ENCODE data around the gene WWTR1. TPM values are rescaled to one million over a fixed set of nuclear protein-coding genes. Genes with fewer than 3 reads are reported as not detected.

The WWTR1 gene
- total RNA-seq, 1 experiment from 2014 or later, result 36.4 TPM

- peak; percentile 85 for DNase-seq (ENCODE audit: low read depth)
These were observed 123.0 kb downstream of the WWTR1 start for GRCh38 chr3:149534671-149535332.

GRCh38 chr3:149534082-149534481 is 123.7 kb downstream of the WWTR1 start:
- DNase-seq (ENCODE audit: low read depth), result no peak

DNA sequence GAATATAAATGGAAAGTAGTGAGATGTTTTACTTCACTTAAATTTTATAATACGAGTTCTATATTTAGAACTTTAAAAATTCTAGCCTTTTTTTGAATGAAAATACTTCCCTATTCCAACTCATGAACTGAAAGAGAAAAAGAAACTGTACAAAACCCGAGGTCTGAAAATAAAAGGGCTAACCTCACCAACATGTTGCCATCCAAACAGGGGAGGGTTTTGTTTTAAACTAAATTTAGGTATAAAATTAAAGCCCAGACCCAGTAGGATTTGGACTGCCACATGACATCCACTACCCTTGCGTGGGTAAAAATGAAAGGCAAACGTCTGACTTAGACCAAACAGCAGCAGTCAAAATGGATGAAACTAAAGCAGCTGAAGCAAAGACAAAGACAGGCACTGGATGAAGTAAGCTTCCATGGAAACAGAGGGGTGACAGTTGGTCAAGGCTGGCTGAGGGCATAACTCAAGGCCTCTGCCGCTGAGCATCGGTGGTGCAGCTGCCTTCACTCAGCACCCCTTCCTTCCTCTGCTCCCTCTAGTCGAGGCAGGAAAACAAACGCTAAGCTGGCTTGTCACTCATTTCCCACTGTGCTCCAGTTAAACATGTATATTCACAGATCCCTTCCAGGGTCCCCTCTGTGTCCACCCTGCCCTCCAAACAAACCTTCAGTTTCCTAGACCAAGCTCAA is 125.2 kb downstream of the WWTR1 start:
- DNase-seq (ENCODE audit: low read depth), result no peak

DNA sequence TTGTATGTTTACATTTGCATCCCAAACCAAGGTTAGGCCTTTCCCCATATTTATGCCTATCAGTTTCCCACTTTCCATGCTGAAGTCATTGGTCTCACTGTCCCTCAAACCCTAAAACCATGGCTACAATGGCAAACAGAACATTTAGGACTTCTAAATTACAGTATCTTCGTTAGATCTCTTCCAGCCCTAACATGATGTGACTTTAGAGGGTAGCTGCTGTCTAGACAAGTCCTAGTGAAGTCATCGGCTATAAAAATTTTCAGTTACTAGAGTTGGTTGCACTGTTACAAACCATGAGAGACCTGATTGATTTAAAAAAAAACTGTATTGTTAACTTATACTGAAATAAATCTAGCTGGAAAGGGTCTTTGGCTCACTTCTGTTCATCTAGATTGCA is 128.7 kb downstream of the WWTR1 start:
- DNase-seq (ENCODE audit: low read depth), result no peak

DNA sequence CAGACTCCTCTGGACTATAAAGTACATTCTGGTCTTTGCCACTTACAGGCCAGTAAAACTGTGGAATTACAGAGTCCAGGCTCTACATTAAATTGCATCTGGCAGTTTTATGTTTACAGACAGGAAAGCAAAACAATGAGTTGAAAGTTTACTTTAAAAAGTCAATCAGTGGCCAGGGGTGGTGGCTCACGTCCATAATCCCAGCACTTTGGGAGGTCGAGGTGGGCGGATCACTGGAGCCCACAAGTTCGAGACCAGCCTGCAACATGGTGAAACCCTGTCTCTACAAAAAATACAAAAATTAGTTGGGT is 129.5 kb downstream of the WWTR1 start:
- no peak for DNase-seq (ENCODE audit: low read depth)

DNA sequence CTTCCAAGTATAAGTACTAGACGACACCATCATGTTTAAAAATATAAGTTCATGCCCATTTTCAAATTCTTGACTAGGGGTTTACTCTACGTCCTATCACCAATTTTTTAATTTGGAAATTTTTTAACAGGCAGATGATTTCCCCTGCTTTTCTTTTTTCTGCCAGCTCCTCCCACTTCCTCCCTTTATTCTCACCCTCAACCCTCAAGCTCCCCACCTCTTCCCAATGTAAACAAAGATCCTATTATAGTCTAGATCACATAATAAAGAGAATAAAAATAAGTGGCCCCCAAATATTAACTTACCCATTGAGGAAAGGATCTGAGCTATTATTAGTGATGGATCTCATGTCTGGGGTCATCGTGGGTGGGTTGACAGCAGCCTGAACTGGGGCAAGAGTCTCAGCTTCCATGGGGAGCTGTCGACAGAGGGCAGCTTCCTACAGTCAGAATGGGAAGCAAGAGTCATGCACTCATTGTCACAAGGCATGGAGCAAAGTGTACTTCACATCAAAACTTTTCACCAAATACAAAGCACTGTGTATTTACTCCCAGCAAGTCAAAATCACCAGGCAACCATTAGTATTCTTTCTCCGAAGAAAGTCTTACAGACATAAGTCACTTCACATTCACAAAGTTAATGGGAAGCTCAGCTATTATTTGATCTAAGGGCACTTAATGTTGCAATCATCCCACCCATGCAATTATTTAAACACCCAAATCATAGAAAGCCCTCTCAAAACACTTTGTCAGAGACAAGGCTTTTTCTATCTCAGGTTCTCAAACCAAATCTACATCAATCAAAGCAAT is 130.1 kb downstream of the WWTR1 start:
- no peak for DNase-seq (ENCODE audit: low read depth)

DNA sequence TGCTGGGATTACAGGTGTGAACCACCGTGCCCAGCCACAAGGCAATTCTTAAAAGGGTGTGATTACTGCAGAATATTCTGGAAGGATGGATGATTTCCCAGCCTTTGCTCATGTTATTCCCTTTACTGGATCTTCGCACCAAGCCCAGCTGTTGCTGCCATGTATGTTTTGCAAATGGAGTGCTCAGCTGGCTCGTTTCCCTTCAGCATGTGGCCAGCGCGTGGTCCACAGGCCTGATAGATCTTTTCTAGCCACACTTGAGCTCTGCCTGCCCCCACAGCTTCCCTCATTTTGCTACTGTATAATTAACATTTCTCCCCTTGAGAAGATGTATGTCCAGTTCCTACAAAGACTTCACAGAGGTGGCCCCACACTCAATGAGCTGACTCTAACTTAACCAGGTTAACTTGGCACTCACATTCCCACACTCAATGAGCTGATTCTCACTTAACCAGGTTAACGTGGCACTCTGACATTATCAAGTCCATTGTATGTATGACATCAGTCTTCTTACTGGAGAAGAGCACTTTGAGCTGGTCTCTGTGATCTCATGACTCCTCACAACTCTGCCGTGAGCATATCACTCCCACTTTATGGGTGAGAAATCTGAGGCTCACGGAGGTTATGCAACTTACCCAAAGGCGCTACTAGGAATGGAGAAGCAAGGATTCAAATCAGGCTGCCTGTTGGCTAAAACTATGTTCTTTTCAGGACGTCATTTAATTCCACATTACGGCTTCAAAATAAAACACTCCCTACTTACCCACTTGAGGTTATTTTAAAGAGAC is 134.1 kb downstream of the WWTR1 start:
- DNase-seq (ENCODE audit: low read depth), result no peak

DNA sequence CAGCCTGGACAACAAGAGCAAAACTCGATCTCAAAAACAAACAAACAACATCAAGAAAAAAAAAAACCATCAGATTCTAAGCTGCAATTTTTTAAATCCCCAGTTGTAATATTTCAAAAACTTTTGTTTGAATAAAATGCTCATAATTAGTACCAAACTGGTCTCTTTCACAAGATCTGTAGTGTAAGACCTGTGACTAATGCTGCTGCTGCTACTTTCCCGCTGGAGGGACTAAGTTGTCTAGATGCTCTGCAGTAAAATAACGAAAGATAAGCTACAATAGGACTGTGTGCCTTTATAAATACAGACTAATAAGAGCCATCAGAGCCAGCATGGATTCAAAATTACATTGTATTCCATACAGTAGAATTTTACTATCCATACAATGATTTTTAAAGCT is 137.9 kb downstream of the WWTR1 start:
- DNase-seq (ENCODE audit: low read depth), result no peak

GRCh38 chr3:149516920-149517319 is 140.9 kb downstream of the WWTR1 start:
- no peak for DNase-seq (ENCODE audit: low read depth)

- DNase-seq (ENCODE audit: low read depth), result no peak
These were observed 142.6 kb downstream of the WWTR1 start for GRCh38 chr3:149515249-149515648.

GRCh38 chr3:149514471-149514870 is 143.4 kb downstream of the WWTR1 start:
- no peak for DNase-seq (ENCODE audit: low read depth)

- peak; percentile 74 for DNase-seq (ENCODE audit: low read depth)
These were observed 145.6 kb downstream of the WWTR1 start for GRCh38 chr3:149512073-149512782.

DNA sequence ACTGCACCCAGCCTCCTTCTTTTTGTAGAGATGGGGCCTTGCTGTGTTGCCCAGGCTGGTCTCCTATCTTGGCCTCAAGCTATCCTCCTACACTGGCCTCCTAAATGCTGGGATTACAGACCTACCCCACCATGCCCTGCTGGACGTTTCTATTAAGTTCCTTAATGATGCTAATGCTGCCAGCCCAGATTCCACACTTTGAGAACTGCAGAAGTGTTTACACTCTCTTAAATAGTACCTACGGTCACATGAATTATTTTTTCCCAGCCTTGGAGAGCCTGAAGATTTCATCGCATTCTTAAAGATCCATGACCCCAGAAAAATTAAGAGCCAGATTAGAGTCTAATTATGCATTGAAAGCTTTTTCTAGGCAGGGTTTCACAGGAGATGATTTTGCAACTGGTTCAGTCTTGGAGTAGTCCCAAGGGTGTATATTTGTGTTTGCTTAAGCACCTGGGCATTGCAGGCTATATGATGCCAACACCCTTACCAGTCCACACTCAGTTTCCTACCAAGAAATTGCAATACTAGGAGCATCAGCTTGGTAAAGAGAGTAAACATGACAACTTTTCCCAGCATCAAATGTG is 146.7 kb downstream of the WWTR1 start:
- DNase-seq (ENCODE audit: low read depth), result no peak

DNA sequence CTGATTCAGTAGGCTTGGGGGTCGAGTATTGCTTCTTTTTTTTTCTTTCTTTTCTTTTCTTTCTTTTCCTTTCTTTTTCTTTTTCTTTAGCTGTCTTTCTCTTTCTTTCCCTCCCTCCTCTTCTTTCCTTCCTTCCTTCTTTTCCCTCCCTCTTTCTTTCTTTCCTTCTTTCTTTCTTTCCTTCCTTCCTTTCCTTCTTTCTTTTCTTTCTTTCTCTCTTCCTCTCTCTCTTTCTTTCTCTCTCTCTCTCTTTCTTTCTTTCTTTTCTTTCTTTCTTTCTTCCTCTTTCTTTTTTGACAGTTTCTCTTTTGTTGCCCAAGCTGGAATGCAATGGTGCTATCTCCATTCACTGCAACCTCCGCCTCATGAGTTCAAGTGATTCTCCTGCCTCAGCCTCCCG is 147.3 kb downstream of the WWTR1 start:
- DNase-seq (ENCODE audit: low read depth), result no peak

DNA sequence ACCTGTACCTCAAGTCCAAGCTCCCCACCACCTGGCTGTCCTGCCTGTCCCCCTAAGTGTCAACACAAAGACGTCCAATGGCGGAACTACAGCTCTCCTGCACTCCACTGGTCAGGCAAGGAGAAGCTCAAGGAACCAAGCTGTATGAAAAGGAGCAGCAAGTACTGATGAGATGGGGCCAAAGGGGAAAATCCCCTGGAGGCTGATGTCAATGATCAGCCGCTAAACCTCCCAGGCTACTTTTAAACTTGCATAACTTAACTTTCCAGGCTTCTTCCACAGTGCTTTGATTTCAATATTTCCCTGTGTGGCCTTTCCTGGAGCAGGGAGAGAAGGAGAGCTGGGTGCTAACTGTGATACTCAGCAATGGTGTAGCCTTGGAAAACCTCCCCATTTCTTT is 148.3 kb downstream of the WWTR1 start:
- DNase-seq (ENCODE audit: low read depth), result no peak

DNA sequence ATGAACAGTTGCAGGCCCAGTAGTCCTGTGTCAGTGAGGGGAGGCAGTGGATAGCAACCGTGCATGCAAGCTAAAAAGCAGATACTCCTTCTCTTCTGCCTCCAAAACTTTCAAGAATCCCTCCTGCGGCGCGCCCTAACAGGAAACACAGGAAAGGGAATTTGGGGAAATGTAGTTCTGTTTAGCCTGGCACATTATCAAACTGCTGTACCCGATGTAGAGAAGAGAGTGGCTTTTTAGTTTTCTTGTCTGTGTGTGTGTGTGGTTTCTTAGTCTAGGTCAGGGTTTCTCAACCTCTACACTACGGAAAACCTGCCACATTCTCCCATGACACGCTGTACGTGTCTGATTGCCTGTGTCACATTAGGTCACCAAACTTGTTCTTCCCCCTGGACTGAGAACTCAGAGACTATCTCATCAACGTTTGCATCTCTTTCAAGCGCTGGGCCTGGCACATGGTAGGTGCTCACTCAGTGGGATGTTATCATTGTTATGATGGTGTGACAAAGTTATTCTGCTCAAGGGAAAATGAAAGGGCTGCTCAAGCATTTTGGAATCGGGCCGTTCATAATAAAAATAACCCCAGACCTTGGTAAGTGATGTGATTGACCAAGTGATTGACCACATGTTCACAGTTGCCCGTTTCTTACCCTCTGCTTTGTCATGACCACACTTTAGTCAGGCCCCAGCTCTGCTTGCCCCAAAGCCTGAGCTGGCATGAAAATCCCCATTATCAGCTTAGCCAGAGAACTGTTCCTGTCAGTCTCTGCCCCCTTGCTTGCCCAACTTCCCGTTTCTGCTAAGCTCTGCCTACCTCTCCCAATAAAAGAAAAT is 150.1 kb downstream of the WWTR1 start:
- peak; percentile 96 for DNase-seq (ENCODE audit: low read depth)

DNA sequence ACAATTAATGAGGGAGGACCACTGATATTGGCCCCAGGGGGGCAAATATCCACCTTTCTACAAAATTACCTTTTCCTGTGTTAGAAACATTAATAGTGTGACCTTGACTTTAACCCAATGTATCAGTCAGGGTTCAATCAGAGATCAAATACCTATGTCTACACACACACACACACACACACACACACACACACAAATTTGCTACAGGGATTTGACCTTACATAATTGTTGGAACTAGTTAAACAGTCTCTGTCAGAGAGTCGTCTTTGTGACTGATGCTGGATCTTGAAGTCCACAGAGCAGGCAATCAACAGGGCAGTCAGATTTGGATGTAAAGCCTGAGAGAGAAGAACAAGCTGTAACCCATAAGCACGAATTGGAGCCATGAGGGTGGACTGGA is 150.9 kb downstream of the WWTR1 start:
- peak; percentile 44 for DNase-seq (ENCODE audit: low read depth)

- DNase-seq (ENCODE audit: low read depth), result peak; percentile 76
These were observed 151.3 kb downstream of the WWTR1 start for GRCh38 chr3:149506540-149506939.

GRCh38 chr3:149502438-149502837 is 155.4 kb downstream of the WWTR1 start:
- DNase-seq (ENCODE audit: low read depth), result no peak

DNA sequence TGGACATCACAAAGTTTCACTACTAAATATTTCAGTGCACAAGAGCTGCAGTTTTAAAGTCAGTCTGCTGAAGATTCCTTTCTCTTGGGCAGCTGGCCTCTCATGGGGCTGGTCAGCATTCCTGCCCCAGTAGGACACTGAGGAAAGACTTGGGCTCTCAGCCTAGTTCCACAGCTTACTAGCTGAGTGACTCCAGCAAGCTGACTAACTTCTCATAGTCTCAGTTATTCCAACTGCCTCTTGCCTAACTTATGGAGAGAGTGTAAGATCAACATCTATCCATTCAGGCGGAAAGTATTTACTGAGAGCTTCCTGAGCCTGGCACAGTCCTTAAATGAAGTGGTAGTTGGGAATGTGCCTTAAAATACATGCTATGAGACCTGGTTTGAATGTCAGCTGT is 156.3 kb downstream of the WWTR1 start:
- DNase-seq (ENCODE audit: low read depth), result peak; percentile 81
